Endothelial cell of umbilical vein (primary cell): ENCODE data around the gene CDCP1. TPM values are rescaled to one million over a fixed set of nuclear protein-coding genes. Genes with fewer than 3 reads are reported as not detected.

ENCODE experiments used
- BruUV-seq: library from RNA; stranded (reverse); fragments of 400-500 nt; replicated peaks from 2 replicates; lab custom pipeline; 2021; lab: Mats Ljungman, UMichigan
- CTCF ChIA-PET: fragments of 300-600, 350-600 bp; sonication (Branson Sonifier 250); formaldehyde crosslinking; loops from one replicate; lab custom pipeline; 2021; ENCODE audit warnings: antibody characterized with exemption, inconsistent platforms; lab: Charles Lee
- POLR2A ChIA-PET: fragments of 300-600, 350-600 bp; sonication (Branson Sonifier 250); formaldehyde crosslinking; loops from one replicate; lab custom pipeline; 2021; ENCODE audit warnings: antibody characterized with exemption, inconsistent platforms; lab: Charles Lee
- DNase-seq: peaks from one replicate; pipeline ENCODE4 v3.0.0-alpha.2; 2011; ENCODE audit warnings: low read depth, low spot score
- FAIRE-seq: peaks from 2 replicates; lab custom pipeline; 2011; peaks lifted over from hg19 to GRCh38; lab: Jason Lieb, UNC
- H2AFZ ChIP-seq: 2 replicates; pipeline ENCODE4 v1.6.0; 2012; ENCODE audit warnings: low read depth, low read length, control low read depth, inconsistent platforms
- H3K27ac ChIP-seq: 2 replicates; pipeline ENCODE4 v1.5.1; 2011; ENCODE audit warnings: low read depth, mild to moderate bottlenecking, control low read depth, low read length, moderate library complexity; ENCODE audit not compliant: insufficient read depth
- H3K27me3 ChIP-seq, 2 experiments: 2 replicates each; pipeline versions ENCODE4 v1.6.0 to v1.6.1; 2011; ENCODE audit warnings: low read length in 2 of 2, mixed read lengths in 1 of 2; ENCODE audit not compliant: control insufficient read depth in 2 of 2, insufficient read depth in 2 of 2
- H3K36me3 ChIP-seq, 2 experiments: 2 replicates in 1 of 2; 3 replicates in 1 of 2; pipeline ENCODE4 v1.5.1; 2011; ENCODE audit warnings: low read length in 2 of 2, mild to moderate bottlenecking in 1 of 2, moderate library complexity in 1 of 2; ENCODE audit not compliant: control insufficient read depth in 2 of 2, insufficient read depth in 2 of 2; ENCODE audit errors: extremely low read depth in 1 of 2
- H3K4me1 ChIP-seq: 3 replicates; pipeline ENCODE4 v1.5.1; 2011; ENCODE audit warnings: mild to moderate bottlenecking, low read length; ENCODE audit not compliant: control insufficient read depth, insufficient read depth; ENCODE audit errors: extremely low read depth
- H3K4me2 ChIP-seq: 2 replicates; pipeline ENCODE4 v1.6.1; 2011; ENCODE audit warnings: low read length, control low read depth, mixed read lengths; ENCODE audit not compliant: insufficient read depth
- H3K4me3 ChIP-seq, 3 experiments: fragments of 200-600 bp in 1 of 3; sonication (generic), shearing (Covaris generic) in 1 of 3; replicated peaks in 1 of 3; 2 replicates each; pipeline ENCODE4 v1.5.1; 2011 to 2016; ENCODE audit warnings: control low read depth in 3 of 3, low read length in 3 of 3, mild to moderate bottlenecking in 2 of 3, inconsistent platforms in 1 of 3, low read depth in 1 of 3, moderate library complexity in 1 of 3; ENCODE audit not compliant: insufficient read depth in 1 of 3
- H3K79me2 ChIP-seq: 2 replicates; pipeline ENCODE4 v1.6.0; 2012; ENCODE audit warnings: low read length, inconsistent platforms; ENCODE audit not compliant: control insufficient read depth, insufficient read depth
- H3K9ac ChIP-seq: replicated peaks from 2 replicates; pipeline ENCODE3; 2011; ENCODE audit warnings: low read length, control low read depth; ENCODE audit not compliant: insufficient read depth; ENCODE audit errors: extremely low read depth
- H3K9me1 ChIP-seq: replicated peaks from 3 replicates; pipeline ENCODE4 v1.6.0; 2011; ENCODE audit warnings: mild to moderate bottlenecking, low read length; ENCODE audit not compliant: control insufficient read depth, insufficient read depth; ENCODE audit errors: extremely low read depth
- H3K9me3 ChIP-seq: replicated peaks from 2 replicates; pipeline ENCODE4 v1.5.1; 2012; ENCODE audit warnings: low read length, inconsistent platforms; ENCODE audit not compliant: control insufficient read depth, insufficient read depth
- H4K20me1 ChIP-seq: replicated peaks from 2 replicates; pipeline ENCODE3; 2011; ENCODE audit warnings: mild to moderate bottlenecking, low read length; ENCODE audit not compliant: control insufficient read depth, insufficient read depth; ENCODE audit errors: extremely low read depth
- CTCF ChIP-seq, 2 donors: IDR thresholded peaks; 1 replicate in 1 of 2; 2 replicates in 1 of 2; pipeline ENCODE4 v1.5.1; 2011; ENCODE audit warnings: low read length in 2 of 2, mild to moderate bottlenecking in 2 of 2, moderate library complexity in 2 of 2, control low read depth in 1 of 2, inconsistent platforms in 1 of 2, low read depth in 1 of 2; ENCODE audit not compliant: insufficient read depth in 1 of 2; ENCODE audit errors: extremely low read depth in 1 of 2
- EZH2 ChIP-seq: IDR thresholded peaks from 2 replicates; pipeline ENCODE4 v1.6.1; 2012; ENCODE audit warnings: borderline replicate concordance, low read depth, mild to moderate bottlenecking, moderate library complexity, low read length, inconsistent platforms; ENCODE audit not compliant: severe bottlenecking
- FOS ChIP-seq: IDR thresholded peaks from 2 replicates; pipeline ENCODE4 v1.6.1; 2011; ENCODE audit warnings: mild to moderate bottlenecking, low read length, moderate library complexity, borderline replicate concordance; ENCODE audit not compliant: insufficient read depth
- GATA2 ChIP-seq: IDR thresholded peaks from 2 replicates; pipeline ENCODE4 v1.7.0; 2011; ENCODE audit warnings: low read depth, mild to moderate bottlenecking, moderate library complexity, mixed read lengths, low read length; ENCODE audit not compliant: insufficient read length, insufficient read depth
- JUN ChIP-seq: IDR thresholded peaks from 2 replicates; pipeline ENCODE4 v1.6.1; 2011; ENCODE audit warnings: borderline replicate concordance, low read depth; ENCODE audit not compliant: insufficient read length, insufficient read depth
- MAX ChIP-seq: IDR thresholded peaks from 2 replicates; pipeline ENCODE4 v1.6.1; 2011; ENCODE audit not compliant: insufficient read depth, insufficient read length
- MYC ChIP-seq: IDR thresholded peaks from one replicate; pipeline ENCODE4 v1.6.1; 2011; ENCODE audit warnings: mild to moderate bottlenecking, low read depth, low read length
- POLR2A ChIP-seq: IDR thresholded peaks from 2 replicates; pipeline ENCODE4 v1.6.1; 2012; ENCODE audit warnings: low read depth, mild to moderate bottlenecking, control low read depth, low read length
- POLR2AphosphoS5 ChIP-seq: IDR thresholded peaks from 2 replicates; pipeline ENCODE4 v1.6.1; 2012; ENCODE audit warnings: low read depth, mild to moderate bottlenecking, control low read depth, low read length, moderate library complexity; ENCODE audit not compliant: insufficient read depth
- dilution Hi-C: fragments of 300-500 bp; cut with MboI; formaldehyde crosslinking; loops from one replicate; pipeline ENCODE4 v1.15.0; 2019; ENCODE audit warnings: low sequenced_read_pairs; ENCODE audit not compliant: extremely low pct_ligation_motif_present
- intact Hi-C: fragments of 100-400 bp; cut with micrococcal nuclease; formaldehyde crosslinking; loops from one replicate; pipeline ENCODE4 v1.10.0; 2022
- polyA plus RNA-seq, 4 experiments: library from polyadenylated mRNA; depleted of rRNA in 3 of 4; stranded (reverse) in 3 of 4; unstranded in 1 of 4; fragments of >200 nt; gene quantifications; 2 replicates each; pipeline versions ENCODE4 v1.2.1 to v1.2.3, GENCODE V29; 2011 to 2012; ENCODE audit warnings: missing spikeins in 1 of 4
- total RNA-seq: library from RNA; stranded (reverse); gene quantifications from 2 replicates; pipeline ENCODE4 v1.2.3, GENCODE V29; 2021

CDCP1 gene
- total and polyA plus RNA-seq, 2 donors (not counting 3 experiments of a cell fraction or from before 2014, with no cell fraction given), result 0.01 to 0.22 TPM

- Histone ChIP-seq H3K9me1 (no peaks in the 10 kb centered on the region), H3K27me3 (peaks cover 1 to 6% of the 10 kb centered on the region in 2 experiments), H3K36me3 (no peaks in the 10 kb centered on the region), H3K27ac (no peak overlapping the region), H3K79me2 (no peaks in the 10 kb centered on the region), H2AFZ (no peak overlapping the region), H3K9ac (no peak overlapping the region), H3K9me3 (no peaks in the 10 kb centered on the region), H4K20me1 (no peaks in the 10 kb centered on the region), H3K4me2 (no peak overlapping the region), H3K4me1 (no peaks in the 10 kb centered on the region), H3K4me3 (no peak overlapping the region)
- CTCF ChIA-PET, result interaction anchor here (1.2 kb wide), 1 partner anchor 150 kb away, joined by 3 read pairs; no protein-coding TSS in a partner anchor
- intact Hi-C loops (no loop called here), dilution Hi-C loops (no loop called here)
- POLR2A ChIA-PET, result no interaction called here
- FAIRE-seq (no peak), DNase-seq (no peak)
- BruUV-seq, result no TSS peak
- TF ChIP-seq EZH2 (no peak), POLR2AphosphoS5 (no peak), POLR2A (no peak), FOS (no peak), MAX (no peak), MYC (no peak), GATA2 (no peak), CTCF (IDR thresholded peaks at IDR 0.05; ENCODE audit: extremely low read depth in 1 of 2, insufficient read depth in 1 of 2, low read depth in 1 of 2, low read length in 2 of 2) (no peak), JUN (no peak)
Observed at GRCh38 chr3:45191924-45192417, 45.8 kb upstream of the CDCP1 start.
